ENCODE data around the gene FBLN1. TPM values are rescaled to one million over a fixed set of nuclear protein-coding genes. Genes with fewer than 3 reads are reported as not detected.

Gene FBLN1
- total RNA-seq, 4 donors from 2014 or later = 65.0 to 194 (median 136) TPM

DNA sequence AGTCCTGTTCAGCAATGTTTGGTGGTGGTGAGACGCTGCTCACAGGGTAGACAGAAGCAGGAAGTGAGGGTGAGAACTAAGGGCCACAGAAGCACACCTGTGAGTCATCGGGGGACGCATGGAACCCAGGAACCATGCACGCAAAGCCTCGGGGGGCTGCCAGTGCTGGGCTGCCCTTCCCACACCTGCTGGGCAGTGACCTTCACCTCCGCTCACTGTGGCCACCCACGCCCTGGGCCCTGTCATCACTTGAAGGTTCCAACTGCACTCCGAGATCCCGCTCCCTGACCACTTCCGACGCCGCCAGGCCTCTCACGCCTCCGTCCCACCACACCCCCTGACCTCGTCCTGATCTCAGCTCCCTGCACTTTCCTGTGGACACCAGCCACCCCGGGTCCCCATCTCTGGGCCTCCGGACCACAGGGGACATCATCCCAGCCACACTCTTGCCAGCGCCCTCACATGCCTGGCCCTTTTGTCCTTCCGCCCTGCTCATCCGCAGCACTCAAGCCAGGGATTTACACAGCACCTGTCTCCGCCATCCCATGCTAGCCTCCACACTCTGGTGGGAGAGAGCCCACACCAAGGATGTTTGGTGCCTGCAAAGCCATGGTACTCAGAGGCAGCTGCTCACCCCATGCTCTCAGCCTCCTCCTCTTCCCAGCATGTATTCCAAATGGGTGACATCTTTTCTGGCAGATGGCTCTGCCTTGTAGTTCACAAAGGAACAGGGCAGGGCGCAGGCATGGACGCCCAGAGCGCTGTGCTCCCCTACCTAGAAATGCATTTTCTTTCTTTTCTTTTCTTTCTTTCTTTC, 145.8 kb downstream of the FBLN1 start:
- no peak for TF ChIP-seq CTCF (IDR thresholded peaks at IDR 0.05; ENCODE audit: low read depth)

GRCh38 chr22:45649809-45650208, 147.1 kb downstream of the FBLN1 start:
- no peak for TF ChIP-seq CTCF (IDR thresholded peaks at IDR 0.05; ENCODE audit: low read depth)

DNA sequence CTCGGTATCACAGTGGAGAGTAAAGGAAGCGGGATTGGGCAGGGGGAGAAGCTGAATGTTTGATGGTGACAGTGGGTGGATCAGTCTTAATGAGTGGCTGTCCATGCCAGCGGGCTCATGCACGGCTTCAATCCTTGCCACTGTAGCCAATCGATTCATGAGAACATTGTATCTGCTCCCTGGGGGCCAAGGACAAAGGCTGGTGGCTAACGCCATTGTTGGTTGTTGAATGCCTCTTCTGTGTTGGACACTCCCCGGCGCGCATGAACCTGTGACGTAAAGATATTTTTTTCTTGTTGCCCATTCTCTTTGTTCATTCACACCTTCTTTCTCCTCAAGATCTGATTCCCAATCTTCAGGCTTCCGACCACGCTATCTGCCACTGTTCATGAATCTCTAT, 148.0 kb downstream of the FBLN1 start:
- no peak for TF ChIP-seq CTCF (IDR thresholded peaks at IDR 0.05; ENCODE audit: low read depth)

Small RNAs within 50 kb of the gene (small RNA-seq; reads per million reads assigned to genes)
- gene RNU6-1161P = not detected

Other genes starting within 250 kb of the FBLN1 start
- gene UPK3A, start 217.9 kb upstream of the FBLN1 start, total RNA-seq = not detected
- gene FAM118A, start 192.9 kb upstream of the FBLN1 start, total RNA-seq = 10 to 100 TPM; 17.3 to 60.1 (median 37.9) TPM
- gene SMC1B, start 89.3 kb upstream of the FBLN1 start, total RNA-seq = under 1 TPM in 1 of 4 donors, not detected in 3; 0.17 TPM
- not detected for gene RIBC2, start 89.2 kb upstream of the FBLN1 start, total RNA-seq
- 100 to 1,000 TPM in 1 of 4 donors, 10 to 100 TPM in 3; 83.5 to 127 (median 96.6) TPM for gene ATXN10, start 169.0 kb downstream of the FBLN1 start, total RNA-seq